DOHH2 (cell line): ENCODE measurements around the gene GOLIM4.

Source experiments
- EZH2phosphoT487 ChIP-seq: fragments of 200-600 bp; sonication (generic); IDR thresholded peaks from 2 replicates; pipeline ENCODE4 v1.6.1; 2017; ENCODE audit warnings: borderline replicate concordance, mild to moderate bottlenecking, antibody characterized with exemption, low read length, moderate library complexity, mixed read lengths
- TF ChIP-seq, protein P1 (sequence below): fragments of 200-600 bp; sonication (generic); IDR thresholded peaks from one replicate; pipeline ENCODE4 v1.5.1; 2014; ENCODE audit warnings: antibody characterized with exemption, mild to moderate bottlenecking, low read depth, low read length; ENCODE audit not compliant: poor library complexity, severe bottlenecking

GRCh38 chr3:168001244-168001643 is 94.5 kb downstream of the GOLIM4 start:
- TF ChIP-seq, protein P1, sequence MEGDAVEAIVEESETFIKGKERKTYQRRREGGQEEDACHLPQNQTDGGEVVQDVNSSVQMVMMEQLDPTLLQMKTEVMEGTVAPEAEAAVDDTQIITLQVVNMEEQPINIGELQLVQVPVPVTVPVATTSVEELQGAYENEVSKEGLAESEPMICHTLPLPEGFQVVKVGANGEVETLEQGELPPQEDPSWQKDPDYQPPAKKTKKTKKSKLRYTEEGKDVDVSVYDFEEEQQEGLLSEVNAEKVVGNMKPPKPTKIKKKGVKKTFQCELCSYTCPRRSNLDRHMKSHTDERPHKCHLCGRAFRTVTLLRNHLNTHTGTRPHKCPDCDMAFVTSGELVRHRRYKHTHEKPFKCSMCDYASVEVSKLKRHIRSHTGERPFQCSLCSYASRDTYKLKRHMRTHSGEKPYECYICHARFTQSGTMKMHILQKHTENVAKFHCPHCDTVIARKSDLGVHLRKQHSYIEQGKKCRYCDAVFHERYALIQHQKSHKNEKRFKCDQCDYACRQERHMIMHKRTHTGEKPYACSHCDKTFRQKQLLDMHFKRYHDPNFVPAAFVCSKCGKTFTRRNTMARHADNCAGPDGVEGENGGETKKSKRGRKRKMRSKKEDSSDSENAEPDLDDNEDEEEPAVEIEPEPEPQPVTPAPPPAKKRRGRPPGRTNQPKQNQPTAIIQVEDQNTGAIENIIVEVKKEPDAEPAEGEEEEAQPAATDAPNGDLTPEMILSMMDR = no peak
- TF ChIP-seq EZH2phosphoT487 = no peak
